PC-3 (cell line): Measurements from ENCODE around the gene CFAP161. TPM values are rescaled to one million over a fixed set of nuclear protein-coding genes. Genes with fewer than 3 reads are reported as not detected.

Experiments
- ATAC-seq: fragments of 200-7000 bp; cut with Tn5 transposase; 2 replicates; pipeline ENCODE4 v1.9.1; 2020; ENCODE audit warnings: mild to moderate bottlenecking, moderate library complexity
- BruUV-seq: library from RNA; stranded (reverse); fragments of 400-500 nt; replicated peaks from 2 replicates; lab custom pipeline; 2021; lab: Mats Ljungman, UMichigan
- CTCF ChIA-PET: fragments of 300-600 bp; sonication (Branson Sonifier 250); formaldehyde crosslinking; loops from one replicate; lab custom pipeline; 2022; ENCODE audit warnings: antibody characterized with exemption; lab: Charles Lee
- POLR2A ChIA-PET: fragments of 300-600 bp; sonication (Branson Sonifier 250); formaldehyde crosslinking; loops from one replicate; lab custom pipeline; 2022; ENCODE audit warnings: antibody characterized with exemption; ENCODE audit not compliant: unreplicated experiment; lab: Charles Lee
- DNase-seq: peaks from one replicate; pipeline ENCODE4 v3.0.0-alpha.2; 2015
- H2AFZ ChIP-seq: fragments of 300-600 bp; sonication (generic); 2 replicates; pipeline ENCODE4 v1.6.0; 2016; ENCODE audit warnings: antibody characterized with exemption, low read length
- H3F3A ChIP-seq: fragments of 300-600 bp; sonication (generic); one replicate; pipeline ENCODE4 v1.6.0; 2017; ENCODE audit warnings: antibody characterized with exemption, low read length, control low read depth, mild to moderate bottlenecking; ENCODE audit not compliant: unreplicated experiment
- H3K27ac ChIP-seq: fragments of 300-600 bp; sonication (generic); 2 replicates; pipeline ENCODE4 v1.5.1; 2016; ENCODE audit warnings: mild to moderate bottlenecking, low read length
- H3K27me3 ChIP-seq: fragments of 300-600 bp; sonication (generic); 2 replicates; pipeline ENCODE4 v1.6.1; 2016; ENCODE audit warnings: low read length, mixed read lengths
- H3K36me3 ChIP-seq: fragments of 300-600 bp; sonication (generic); 2 replicates; pipeline ENCODE4 v1.6.1; 2016; ENCODE audit warnings: low read depth, mixed run types, low read length, mixed read lengths
- H3K4me1 ChIP-seq: fragments of 300-600 bp; sonication (generic); 2 replicates; pipeline ENCODE4 v1.5.1; 2016; ENCODE audit warnings: low read length; ENCODE audit not compliant: insufficient read depth
- H3K4me2 ChIP-seq: fragments of 300-600 bp; sonication (generic); 2 replicates; pipeline ENCODE4 v1.6.0; 2016; ENCODE audit warnings: low read length
- H3K4me3 ChIP-seq: fragments of 300-600 bp; sonication (generic); 2 replicates; pipeline ENCODE4 v1.5.1; 2016; ENCODE audit warnings: mild to moderate bottlenecking, low read length, mixed read lengths
- H3K79me2 ChIP-seq: fragments of 300-600 bp; sonication (generic); 2 replicates; pipeline ENCODE4 v1.6.1; 2017; ENCODE audit warnings: low read length, mixed read lengths
- H3K9ac ChIP-seq: fragments of 300-600 bp; sonication (generic); 2 replicates; pipeline ENCODE4 v1.6.0; 2016; ENCODE audit warnings: mild to moderate bottlenecking, low read length
- H3K9me2 ChIP-seq: fragments of 300-600 bp; sonication (generic); replicated peaks from 2 replicates; pipeline ENCODE4 v1.6.1; 2016; ENCODE audit warnings: mixed run types, low read length, mixed read lengths
- H3K9me3 ChIP-seq: fragments of 300-600 bp; sonication (generic); 2 replicates; pipeline ENCODE4 v1.6.1; 2016; ENCODE audit warnings: low read length, mixed read lengths
- H4K20me1 ChIP-seq: fragments of 300-600 bp; sonication (generic); 2 replicates; pipeline ENCODE4 v1.6.1; 2016; ENCODE audit warnings: low read length, mixed read lengths
- EZH2 ChIP-seq: fragments of 300-600 bp; sonication (generic); IDR thresholded peaks from one replicate; pipeline ENCODE4 v1.6.1; 2017; ENCODE audit warnings: antibody characterized with exemption, mild to moderate bottlenecking, low read length; ENCODE audit not compliant: unreplicated experiment
- EZH2phosphoT487 ChIP-seq: fragments of 300-600 bp; sonication (generic); IDR thresholded peaks from 2 replicates; pipeline ENCODE4 v1.6.1; 2018; ENCODE audit warnings: mild to moderate bottlenecking, antibody characterized with exemption, low read length, borderline replicate concordance
- intact Hi-C: fragments of 100-400 bp; cut with micrococcal nuclease; formaldehyde crosslinking; loops from 2 replicates; pipeline ENCODE4 v1.9.0; 2023
- total RNA-seq: library from RNA; depleted of rRNA; stranded (reverse); fragments of >200 nt; gene quantifications from 2 replicates; pipeline ENCODE4 v1.2.3, GENCODE V29; 2014
- TF ChIP-seq, protein P1 (sequence below): fragments of 300-600 bp; sonication (generic); conservative IDR thresholded peaks from 2 replicates; pipeline ENCODE4 v1.5.1; 2017; ENCODE audit warnings: antibody characterized with exemption, low read depth, mild to moderate bottlenecking, low read length

The CFAP161 gene
- total RNA-seq, 1 experiment from 2014 or later, result 0.55 TPM

DNA sequence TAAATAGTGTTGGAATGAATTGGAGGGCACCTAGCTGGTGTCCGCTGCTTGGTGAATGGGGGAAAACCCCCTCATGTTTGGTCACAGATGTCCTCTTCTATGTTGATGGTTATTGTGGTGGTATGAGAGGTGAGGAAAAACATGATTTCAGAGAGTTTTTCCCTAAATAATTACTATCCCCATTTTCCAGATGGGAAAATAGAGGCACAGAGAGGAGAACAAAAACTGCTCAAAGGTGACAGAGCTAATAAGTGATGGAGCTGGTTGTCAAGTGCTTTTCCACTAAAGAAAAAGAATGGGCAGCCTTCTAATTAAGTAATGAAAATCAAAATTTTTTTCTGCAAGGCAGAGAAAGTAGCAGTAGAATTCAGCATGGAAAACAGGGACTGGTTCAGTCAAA lies 30.2 kb upstream of the CFAP161 start:
- POLR2A ChIA-PET, result no interaction called here
- H3K4me3 ChIP-seq, result no peak overlapping the region
- H3K36me3 ChIP-seq, result no peaks in the 10 kb centered on the region
- H3K9ac ChIP-seq, result no peak overlapping the region
- no peaks in the 10 kb centered on the region for H4K20me1 ChIP-seq
- no peaks in the 10 kb centered on the region for H3F3A ChIP-seq
- ATAC-seq (no peak), DNase-seq (no peak)
- intact Hi-C loops, result no loop called here
- TF ChIP-seq, protein P1, sequence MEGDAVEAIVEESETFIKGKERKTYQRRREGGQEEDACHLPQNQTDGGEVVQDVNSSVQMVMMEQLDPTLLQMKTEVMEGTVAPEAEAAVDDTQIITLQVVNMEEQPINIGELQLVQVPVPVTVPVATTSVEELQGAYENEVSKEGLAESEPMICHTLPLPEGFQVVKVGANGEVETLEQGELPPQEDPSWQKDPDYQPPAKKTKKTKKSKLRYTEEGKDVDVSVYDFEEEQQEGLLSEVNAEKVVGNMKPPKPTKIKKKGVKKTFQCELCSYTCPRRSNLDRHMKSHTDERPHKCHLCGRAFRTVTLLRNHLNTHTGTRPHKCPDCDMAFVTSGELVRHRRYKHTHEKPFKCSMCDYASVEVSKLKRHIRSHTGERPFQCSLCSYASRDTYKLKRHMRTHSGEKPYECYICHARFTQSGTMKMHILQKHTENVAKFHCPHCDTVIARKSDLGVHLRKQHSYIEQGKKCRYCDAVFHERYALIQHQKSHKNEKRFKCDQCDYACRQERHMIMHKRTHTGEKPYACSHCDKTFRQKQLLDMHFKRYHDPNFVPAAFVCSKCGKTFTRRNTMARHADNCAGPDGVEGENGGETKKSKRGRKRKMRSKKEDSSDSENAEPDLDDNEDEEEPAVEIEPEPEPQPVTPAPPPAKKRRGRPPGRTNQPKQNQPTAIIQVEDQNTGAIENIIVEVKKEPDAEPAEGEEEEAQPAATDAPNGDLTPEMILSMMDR, result no peak
- TF ChIP-seq EZH2 (no peak), EZH2phosphoT487 (no peak)
- H3K79me2 ChIP-seq, result no peaks in the 10 kb centered on the region
- CTCF ChIA-PET, result no interaction called here
- H3K9me2 ChIP-seq, result no peaks in the 10 kb centered on the region
- H3K4me2 ChIP-seq, result no peak overlapping the region
- no TSS peak for BruUV-seq
- no peaks in the 10 kb centered on the region for H3K27me3 ChIP-seq
- peaks cover 7% of the 10 kb centered on the region; the same call in 1 of the 2 replicates for H3K4me1 ChIP-seq
- no peak overlapping the region for H2AFZ ChIP-seq
- no peaks in the 10 kb centered on the region for H3K9me3 ChIP-seq
- H3K27ac ChIP-seq, result no peak overlapping the region

DNA sequence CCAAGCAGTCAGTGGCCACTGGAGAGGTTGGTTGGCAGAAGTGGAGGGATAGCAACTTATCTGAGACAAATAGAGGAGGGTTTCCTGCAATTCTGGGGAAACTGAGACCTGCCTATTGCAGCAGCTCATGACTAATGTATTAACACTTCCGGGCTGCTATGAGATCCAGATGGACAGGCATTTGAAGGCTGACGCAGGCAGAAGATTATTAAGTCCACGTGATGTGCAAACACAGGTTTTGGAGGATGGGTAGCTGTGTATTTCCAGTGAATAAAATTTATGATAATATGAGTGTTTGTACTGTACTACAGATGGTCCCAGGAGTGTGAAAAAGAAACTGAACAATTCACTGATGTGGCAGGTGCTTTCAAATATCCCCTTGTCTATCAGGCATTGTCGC lies 28.5 kb upstream of the CFAP161 start:
- Histone ChIP-seq H3K4me2 (no peak overlapping the region), H2AFZ (no peak overlapping the region), H3K9me2 (no peaks in the 10 kb centered on the region), H3K4me3 (no peak overlapping the region), H3K36me3 (no peaks in the 10 kb centered on the region), H4K20me1 (no peaks in the 10 kb centered on the region), H3K9ac (no peak overlapping the region), H3F3A (no peaks in the 10 kb centered on the region), H3K4me1 (peaks cover 7% of the 10 kb centered on the region; the same call in 1 of the 2 replicates), H3K27ac (no peak overlapping the region), H3K79me2 (no peaks in the 10 kb centered on the region), H3K9me3 (no peaks in the 10 kb centered on the region), H3K27me3 (peaks cover 1% of the 10 kb centered on the region; the same call in 1 of the 2 replicates)
- ChIA-PET POLR2A (no interaction called here), CTCF (interaction anchor here (0.5 to 0.7 kb wide), 3 partner anchors 46 to 161 kb away, joined by 3 to 5 read pairs (median 3); no protein-coding TSS in a partner anchor)
- TF ChIP-seq EZH2phosphoT487 (no peak), EZH2 (no peak)
- TF ChIP-seq, protein P1, result no peak
- BruUV-seq, result no TSS peak
- no peak for DNase-seq
- ATAC-seq, result no peak
- intact Hi-C loops, result loop anchor here (5.0 kb wide), 2 partner anchors 47 to 648 kb away; no protein-coding TSS in a partner anchor

DNA sequence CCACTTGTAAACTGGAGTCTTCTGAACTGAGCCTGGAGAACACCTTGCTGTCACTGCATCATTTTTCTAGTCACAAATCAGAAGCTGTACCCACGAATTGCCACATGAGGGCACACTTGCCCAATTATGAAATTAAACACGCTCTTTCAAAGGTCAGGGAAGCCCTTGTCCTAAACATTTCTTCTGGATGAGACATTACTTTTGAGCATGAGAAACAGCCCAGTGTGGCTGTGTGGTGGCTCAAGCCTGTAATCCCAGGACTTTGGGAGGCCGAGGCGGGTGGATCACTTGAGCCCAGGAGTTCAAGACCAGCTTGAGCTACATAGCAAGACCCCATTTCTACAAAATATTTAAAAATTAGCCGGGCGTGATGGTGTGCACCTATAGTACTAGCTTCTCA lies 27.5 kb upstream of the CFAP161 start:
- no peak overlapping the region for H3K4me2 ChIP-seq
- ATAC-seq (peak; percentile 71), DNase-seq (peak; percentile 78)
- no peak overlapping the region for H2AFZ ChIP-seq
- POLR2A ChIA-PET, result no interaction called here
- H3K9me3 ChIP-seq, result no peaks in the 10 kb centered on the region
- no peaks in the 10 kb centered on the region for H3K9me2 ChIP-seq
- TF ChIP-seq EZH2phosphoT487, result no peak
- TF ChIP-seq EZH2, result no peak
- TF ChIP-seq, protein P1, result peak; percentile 78
- no peaks in the 10 kb centered on the region for H4K20me1 ChIP-seq
- peaks cover 7% of the 10 kb centered on the region; the same call in 1 of the 2 replicates for H3K4me1 ChIP-seq
- no peak overlapping the region for H3K27ac ChIP-seq
- no peaks in the 10 kb centered on the region for H3F3A ChIP-seq
- CTCF ChIA-PET, result interaction anchor here (0.7 to 1.2 kb wide), 2 partner anchors 48 to 159 kb away, joined by 3 to 15 read pairs; no protein-coding TSS in a partner anchor
- peaks cover 11% of the 10 kb centered on the region for H3K27me3 ChIP-seq
- BruUV-seq, result no TSS peak
- no peak overlapping the region for H3K9ac ChIP-seq
- no peaks in the 10 kb centered on the region for H3K36me3 ChIP-seq
- no peaks in the 10 kb centered on the region for H3K79me2 ChIP-seq
- intact Hi-C loops, result loop anchor here (1.0 to 5.0 kb wide), 3 partner anchors 46 to 649 kb away; no protein-coding TSS in a partner anchor
- no peak overlapping the region for H3K4me3 ChIP-seq
